GM18867 (cell line): ENCODE results near the gene GTF2IRD1.
"Not testable (repeated sequence)": the region's sequence is repeated elsewhere in the genome, so short reads cannot be mapped to it uniquely, and the experiment has no call there.

Source experiments
- ATAC-seq: cut with Tn5 transposase; IDR thresholded peaks from one replicate; pipeline ENCODE4 v1.9.1; 2021; ENCODE audit warnings: mild to moderate bottlenecking, moderate library complexity; ENCODE audit not compliant: unreplicated experiment

GTF2IRD1 gene, protein sequence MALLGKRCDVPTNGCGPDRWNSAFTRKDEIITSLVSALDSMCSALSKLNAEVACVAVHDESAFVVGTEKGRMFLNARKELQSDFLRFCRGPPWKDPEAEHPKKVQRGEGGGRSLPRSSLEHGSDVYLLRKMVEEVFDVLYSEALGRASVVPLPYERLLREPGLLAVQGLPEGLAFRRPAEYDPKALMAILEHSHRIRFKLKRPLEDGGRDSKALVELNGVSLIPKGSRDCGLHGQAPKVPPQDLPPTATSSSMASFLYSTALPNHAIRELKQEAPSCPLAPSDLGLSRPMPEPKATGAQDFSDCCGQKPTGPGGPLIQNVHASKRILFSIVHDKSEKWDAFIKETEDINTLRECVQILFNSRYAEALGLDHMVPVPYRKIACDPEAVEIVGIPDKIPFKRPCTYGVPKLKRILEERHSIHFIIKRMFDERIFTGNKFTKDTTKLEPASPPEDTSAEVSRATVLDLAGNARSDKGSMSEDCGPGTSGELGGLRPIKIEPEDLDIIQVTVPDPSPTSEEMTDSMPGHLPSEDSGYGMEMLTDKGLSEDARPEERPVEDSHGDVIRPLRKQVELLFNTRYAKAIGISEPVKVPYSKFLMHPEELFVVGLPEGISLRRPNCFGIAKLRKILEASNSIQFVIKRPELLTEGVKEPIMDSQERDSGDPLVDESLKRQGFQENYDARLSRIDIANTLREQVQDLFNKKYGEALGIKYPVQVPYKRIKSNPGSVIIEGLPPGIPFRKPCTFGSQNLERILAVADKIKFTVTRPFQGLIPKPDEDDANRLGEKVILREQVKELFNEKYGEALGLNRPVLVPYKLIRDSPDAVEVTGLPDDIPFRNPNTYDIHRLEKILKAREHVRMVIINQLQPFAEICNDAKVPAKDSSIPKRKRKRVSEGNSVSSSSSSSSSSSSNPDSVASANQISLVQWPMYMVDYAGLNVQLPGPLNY

DNA sequence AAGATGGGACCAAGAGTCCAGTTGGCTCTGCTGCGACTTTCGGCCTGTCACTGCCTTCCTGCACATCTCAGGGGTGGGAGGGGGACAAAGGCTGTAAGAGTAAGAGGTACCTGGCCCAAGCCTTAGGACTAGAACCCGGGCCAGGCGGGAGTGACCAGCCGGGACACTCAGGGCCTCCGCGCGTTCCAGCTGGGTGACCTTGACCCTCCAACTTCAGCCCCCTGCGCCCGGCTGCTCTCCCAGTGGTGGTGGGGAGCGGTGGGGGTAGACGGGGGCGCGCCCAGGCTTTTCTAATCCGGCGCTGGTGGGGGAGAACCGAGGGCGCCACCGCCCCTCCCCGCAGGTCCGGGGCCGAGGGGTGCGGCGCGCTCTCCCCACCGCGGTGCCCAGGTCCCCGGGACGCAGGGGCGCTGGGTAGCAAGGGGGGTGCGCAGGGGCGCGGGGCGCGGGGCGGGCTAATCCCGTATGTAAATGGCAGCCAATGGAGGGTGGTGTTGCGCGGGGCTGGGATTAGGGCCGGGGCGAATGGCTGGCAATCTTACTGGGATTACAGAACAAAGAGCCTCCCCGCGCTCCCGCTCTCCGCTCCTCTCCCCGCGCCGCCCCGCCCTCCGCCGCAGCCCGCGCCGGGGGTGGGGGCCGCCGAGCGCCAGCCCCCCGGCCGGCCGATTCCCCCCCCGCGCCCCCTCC is at the start of gene GTF2IRD1:
Gene GTF2IRD1 (plus strand): TSS at position 585 of the 690 bp plus-strand sequence. CDS start 54,175 bp downstream, outside the sequence.
- no peak for ATAC-seq

DNA sequence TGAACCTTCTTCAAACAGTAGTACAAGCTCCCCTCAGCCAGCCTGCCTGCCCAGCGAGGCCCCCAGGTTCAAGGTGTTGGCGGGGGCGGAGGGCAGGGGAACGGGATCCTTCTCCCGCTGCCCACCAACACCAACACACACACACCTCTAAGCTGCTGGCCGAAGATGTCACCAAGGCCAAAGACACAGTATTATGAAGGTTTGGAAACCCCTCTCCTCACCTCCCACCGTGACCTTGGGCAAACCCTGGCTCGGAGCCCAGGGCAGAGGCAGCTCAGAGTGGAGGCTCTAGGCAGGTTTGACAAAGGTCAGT is 49.4 kb upstream of the GTF2IRD1 start:
- no peak for ATAC-seq

DNA sequence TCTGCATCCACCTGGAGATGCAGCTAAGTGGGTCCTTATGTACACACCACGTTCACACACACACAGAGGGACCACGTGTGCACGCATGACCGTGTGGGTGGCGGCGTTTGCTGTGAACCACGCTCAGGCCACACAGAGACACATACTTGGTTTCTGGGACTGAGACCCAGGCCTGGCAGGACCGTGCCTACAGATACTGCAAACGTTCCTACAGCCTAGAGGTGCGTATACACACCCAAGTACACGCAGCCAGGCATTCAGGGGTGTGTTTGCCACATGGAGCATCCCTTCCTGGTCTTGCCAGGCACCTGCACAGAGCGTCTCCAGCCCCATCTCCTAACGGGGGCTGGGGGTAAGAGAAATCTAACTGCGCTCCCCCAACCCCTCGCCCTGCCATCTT is 49.0 kb upstream of the GTF2IRD1 start:
- no peak for ATAC-seq

DNA sequence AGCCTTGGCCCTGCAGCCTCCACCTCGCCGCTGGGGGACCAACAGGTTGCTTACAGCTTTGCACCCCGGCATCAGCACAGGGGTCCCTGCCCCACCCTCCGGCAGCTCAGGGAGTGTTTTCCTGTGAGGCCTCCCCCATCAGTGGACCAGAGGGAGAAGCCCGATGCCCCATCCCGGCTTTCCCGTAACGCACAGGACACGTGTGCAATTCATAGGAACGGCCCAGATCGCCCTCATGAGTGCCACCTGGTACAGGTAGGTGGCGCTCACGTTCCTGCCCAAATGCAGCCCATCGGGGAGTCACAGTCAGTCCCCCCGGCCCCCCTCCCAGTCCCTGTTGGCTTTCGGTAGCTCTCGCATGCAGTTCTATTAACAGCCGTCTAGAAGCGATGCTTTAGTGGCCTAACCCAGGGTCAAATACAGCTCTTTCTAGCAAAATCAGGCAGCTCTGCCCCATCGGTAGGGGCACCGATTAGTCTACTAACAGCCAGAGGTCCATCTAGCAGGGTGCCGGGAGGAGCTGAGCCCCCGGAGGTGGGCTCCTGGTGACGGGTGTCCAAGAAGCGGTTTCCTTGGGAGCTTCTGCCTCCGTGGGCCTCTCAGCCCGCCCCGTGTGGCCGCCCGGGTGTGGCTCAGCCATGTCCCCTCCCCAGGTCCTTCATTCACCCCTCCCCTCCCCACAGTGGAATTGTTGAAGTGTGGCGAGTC is 48.4 kb upstream of the GTF2IRD1 start:
- ATAC-seq: no peak

DNA sequence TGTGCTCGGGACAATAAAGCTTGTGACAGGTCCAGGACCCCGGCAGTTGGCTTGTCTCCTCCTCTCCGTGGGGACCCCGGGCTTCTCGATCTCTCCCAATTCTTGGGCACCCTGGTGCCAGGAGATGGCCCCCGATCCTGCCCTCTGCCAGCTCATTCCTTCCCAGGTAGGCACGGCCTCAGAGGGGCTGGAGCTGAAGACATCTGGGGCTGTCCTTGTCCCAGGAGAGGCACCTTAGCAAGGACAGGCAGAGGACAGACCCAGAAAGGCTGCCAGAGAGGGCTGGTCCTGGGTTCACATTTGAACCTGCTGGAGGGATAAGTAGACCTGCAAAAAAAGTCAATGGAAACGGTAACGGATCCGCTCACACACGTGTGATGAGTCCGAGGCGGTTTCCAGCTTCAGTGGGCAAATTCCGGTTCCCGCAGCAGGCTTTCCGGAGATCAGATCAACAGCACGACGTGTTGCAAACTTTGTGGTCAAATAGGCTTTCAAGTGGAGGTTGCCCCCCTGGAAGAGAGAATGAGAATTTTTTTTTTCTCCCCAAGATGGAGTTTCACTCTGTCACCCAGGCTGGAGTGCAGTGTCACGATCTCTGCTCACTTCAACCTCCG is 47.7 kb upstream of the GTF2IRD1 start:
- no peak for ATAC-seq

DNA sequence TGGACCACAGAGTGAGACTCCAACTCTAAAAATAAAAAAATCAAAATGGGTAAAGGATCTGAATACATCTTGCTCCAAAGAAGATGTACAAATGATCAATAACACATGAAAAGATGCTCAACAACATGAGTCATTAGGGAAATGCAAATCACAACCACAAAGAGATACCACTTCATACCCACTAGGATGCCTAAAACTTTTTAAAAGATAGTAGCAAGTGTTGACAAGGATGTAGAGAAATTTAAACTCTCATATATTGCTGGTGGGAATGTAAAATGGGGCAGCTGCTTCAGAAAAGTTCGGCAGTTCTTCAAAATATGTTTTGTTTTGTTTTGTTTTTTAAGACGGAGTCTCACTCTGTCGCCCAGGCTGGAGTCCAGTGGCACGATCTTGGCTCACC is 45.7 kb upstream of the GTF2IRD1 start:
- ATAC-seq: no peak

DNA sequence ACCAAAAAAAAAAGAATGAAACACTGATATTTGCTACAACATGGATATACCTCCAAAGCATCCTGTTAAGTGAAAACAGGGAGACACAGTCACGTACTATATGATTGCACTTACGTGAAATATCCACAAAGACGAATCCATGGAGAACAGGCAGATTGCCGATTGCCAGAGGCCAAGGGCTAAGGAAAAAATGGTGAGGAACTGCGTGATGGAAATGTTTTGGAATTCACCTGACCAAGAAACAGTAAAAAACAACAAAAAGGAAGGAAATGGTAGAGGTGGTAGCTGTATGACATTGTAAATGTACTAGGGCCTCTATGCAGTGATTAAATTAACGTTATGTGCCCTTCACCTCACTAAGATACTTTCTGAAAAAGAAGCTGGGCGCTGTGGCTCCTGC is 44.1 kb upstream of the GTF2IRD1 start:
- no peak for ATAC-seq

DNA sequence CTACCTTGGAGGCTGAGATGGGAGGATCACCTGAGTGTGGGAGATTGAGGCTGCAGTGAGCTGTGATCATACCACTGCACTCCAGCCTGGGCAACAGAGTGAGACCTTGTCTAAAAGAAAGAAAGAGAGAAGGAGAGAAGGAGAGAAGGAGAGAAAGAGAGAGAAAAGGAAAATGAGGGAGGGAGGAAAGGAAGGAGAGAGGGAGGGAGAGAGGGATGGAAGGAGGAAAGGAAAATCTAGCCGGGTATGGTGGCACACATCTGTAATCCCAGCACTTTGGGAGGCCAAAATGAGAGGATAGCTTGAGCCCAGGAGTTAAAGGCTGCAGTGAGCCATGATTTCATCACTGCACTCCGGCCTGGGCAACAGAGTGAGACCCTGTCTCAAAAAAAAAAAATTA is 42.9 kb upstream of the GTF2IRD1 start:
- ATAC-seq: no peak

DNA sequence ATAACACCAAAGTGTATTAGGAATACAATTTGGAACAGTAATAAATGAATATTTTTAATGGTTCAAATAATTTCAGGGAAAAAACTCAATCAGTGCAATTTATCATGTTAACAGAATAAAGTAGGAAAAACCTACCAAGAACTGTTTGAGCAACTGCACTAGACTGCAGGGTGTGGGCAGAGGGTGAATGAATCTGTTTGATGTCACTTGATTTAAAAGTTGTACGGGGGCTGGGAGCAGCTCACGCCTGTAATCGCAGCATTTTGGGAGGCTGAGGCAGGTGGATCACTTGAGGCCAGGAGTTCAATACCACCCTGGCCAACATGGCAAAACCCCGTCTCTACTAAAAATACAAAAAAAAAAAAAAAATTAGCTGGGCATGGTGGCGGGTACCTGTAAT is 42.1 kb upstream of the GTF2IRD1 start:
- not testable (repeated sequence) for ATAC-seq

DNA sequence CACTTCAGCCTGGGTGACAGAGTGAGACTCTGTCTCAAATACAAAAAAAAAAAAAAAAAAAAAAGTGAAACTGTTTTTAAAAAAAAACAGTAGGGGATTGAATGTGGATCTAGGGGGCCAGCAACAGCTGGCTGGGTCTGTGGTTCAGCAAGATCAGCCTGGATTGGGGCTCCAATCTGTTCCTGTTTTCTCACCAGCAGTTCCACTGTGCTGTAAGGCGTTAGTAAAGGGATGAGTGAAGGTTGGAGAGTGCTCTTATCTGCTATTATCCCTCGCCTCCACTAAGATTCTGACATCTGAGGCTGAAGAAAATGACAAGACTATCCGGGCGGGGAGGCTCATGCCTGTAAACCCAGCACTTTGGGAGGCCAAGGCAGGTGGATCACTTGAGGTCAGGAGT is 41.6 kb upstream of the GTF2IRD1 start:
- ATAC-seq: no peak

DNA sequence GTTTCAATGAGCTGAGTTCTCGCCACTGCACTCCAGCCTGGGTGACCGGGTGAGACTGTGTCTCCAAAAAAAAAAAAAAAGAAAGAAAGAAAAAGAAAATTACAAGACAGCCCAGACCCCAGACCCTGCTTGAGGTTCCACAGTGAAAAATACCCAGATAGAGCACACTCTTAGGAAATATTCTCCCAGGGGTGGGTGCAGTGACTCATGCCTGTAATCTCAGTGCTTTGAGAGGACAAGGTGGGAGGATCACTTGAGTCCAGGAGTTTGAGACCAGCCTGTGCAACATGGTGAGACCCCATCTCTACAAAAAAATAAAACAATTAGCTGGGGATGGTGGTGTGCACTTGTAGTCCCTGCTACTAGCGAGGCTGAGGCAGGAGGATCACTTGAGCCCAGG is 41.1 kb upstream of the GTF2IRD1 start:
- no peak for ATAC-seq

DNA sequence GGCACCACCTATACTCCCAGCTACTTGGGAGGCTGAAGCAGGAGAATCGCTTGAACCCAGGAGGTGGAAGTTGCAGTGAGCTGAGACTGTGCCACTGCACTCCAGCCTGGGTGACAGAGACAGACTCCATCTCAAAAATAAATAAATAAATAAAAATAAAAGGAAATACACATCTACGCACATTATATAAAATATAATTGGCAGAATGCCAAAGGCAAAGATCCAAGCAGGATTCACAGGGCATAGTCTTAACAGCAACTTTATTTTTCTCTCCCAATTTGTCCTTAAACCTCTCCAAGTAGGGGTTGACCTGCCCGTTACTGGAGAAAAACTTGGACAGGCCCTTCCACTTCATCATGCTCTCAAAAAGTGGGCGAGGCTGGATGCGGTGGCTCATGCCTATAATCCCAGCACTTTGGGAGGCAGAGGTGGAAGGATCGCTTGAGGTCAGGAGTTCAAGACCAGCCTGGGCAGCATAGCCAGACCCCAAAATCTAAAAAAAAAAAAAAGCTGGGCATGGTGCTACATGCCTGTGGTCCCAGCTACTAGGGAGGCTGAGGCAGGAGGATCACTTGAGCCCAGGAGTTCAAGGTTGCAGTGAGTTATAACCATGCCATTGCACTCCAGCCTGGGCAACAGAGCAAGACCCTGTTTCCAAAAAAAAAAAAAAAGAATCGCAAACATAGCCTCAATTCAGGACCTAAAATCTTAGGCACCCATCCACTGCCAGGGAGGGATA is 38.9 kb upstream of the GTF2IRD1 start:
- not testable (repeated sequence) for ATAC-seq

DNA sequence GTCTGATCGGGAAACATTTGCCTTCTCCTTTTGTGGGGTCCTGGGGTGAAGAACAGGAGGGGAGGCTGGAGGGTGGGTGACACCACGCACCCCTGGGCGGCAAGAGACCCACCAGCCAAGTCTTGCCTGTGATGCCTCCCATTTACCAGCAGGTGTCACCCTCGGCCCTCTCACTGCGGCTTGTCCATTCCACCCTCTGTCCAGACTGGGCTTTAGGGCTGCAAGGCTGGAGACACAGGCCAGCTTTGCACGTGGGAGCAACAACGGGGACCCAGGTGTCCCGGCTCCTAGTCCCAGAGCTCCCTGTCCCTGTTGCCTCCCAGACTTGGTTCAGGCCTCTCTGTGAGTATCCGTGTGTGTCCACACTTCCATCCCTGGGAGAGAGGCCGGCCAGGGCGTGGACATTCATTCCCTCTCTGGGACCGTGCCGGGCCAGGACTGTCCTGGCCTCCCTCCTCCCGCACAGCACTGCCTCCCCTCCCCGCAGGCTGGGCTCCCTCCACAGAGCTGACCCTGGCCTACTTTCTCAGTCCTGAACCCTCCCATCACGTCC is 36.2 kb upstream of the GTF2IRD1 start:
- no peak for ATAC-seq

DNA sequence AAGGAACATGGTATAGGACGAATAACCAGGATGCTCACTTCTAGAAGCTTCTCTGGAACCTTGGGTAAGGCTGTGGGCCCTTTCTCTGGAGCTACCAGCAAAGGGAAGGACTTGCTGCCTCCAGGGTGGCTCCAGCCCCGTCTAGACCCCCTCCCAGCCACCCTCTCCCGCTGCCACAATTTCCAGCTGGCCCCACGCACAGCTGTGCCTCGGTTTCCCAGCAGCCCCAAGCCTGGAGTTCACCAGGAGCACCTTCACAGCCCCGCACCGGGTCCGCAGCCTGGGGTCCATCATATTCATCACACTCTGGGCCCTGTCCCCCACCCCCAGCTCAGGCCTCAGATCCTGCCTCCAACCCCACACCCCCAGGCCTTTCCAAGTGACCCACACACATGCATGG is 35.6 kb upstream of the GTF2IRD1 start:
- ATAC-seq: no peak

DNA sequence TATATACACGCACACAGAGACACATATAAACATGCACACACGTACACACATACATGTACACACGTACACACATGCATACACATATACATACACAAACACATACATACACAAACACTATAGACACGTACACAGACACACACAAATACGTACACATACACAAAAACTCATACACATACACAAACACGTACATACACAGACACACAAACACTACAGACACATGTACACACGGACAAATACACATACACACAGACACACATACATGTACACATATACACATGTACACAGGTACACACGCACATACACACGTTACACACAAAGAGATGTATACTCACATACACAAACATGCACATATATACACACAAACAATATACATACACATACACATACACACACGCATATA is 35.2 kb upstream of the GTF2IRD1 start:
- no peak for ATAC-seq

DNA sequence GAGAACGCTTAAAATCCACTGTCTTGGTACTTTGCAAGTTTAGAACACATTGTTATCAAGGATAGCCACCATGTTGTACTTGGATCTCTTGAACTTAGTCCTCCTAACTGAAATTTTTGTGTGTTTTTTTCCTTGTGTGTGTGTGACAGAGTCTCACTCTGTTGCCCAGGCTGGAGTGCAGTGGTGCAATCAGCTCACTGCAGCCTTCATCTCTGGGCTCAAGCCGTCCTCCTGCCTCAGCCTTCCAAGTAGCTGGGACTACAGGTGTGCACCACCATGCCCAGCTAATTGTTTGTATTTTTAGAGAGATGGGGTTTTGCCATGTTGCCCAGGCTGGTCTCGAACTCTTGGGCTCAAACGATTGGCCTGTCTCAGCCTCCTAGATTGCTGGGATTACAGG is 34.5 kb upstream of the GTF2IRD1 start:
- ATAC-seq: not testable (repeated sequence)

DNA sequence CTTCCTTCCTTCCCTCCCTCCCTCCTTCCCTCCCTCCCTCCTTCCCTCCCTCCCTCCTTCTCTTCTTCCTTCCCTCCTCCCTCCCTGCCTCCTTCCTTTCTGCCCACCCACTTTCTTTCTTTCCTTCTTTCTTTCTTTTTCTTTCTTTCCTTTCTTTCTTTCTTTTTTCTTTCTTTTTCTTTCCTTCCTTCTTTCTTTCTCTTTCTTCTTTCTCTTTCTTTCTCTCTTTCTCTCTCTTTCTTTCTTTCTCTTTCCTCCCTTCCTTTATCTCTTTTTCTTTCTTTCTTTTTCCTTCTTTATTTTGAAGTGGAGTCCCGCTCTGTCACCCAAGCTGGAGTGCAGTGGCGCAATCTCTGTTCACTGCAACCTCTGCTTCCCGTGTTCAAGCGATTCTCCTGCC is 33.7 kb upstream of the GTF2IRD1 start:
- no peak for ATAC-seq

DNA sequence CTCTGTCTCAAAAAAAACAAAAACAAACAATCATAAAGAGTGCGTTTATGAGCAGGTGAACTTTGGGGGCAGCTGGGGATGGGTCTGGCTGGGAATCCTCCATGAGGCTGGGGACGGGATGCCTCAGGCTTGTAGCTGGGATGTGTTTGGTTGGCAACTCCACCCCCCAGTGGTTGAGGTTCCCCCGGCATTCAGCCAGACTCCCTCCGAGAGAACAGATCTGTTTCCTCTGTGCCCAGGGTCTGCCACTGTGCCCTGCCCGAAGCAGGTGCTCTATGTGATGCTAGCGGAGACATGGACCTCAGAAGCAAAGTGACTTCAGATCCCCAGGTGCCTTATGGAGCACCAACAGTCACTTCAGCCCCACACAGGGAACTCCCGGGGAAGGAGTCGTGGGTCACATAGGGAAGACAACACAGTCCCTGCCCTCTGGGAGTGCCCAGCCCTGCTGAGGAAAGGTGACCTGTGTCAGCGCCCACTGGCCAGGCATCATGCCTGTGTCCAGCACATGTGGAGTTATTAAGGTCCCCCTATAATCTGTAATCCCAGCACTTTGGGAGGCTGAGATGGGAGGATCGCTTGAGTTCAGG is 29.3 kb upstream of the GTF2IRD1 start:
- no peak for ATAC-seq

DNA sequence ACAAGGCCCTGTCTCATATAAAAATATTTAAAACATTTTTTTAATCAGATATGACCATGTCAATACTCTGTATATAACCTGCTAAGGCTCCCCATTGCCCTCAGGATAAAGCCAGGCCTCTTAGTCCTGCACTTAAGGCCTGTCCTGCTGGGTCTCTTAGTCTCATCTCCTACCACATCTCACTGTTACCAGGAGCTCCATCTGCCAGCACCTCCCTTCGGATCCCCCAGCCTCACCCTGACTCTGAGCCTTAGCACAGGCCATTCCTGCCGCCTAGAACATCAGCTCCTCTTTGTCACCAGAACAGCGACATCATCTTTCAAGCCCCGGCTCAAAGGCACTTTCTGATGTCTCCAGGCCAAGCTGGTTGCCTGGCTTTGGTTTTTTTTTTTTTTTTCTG is 25.7 kb upstream of the GTF2IRD1 start:
- ATAC-seq: no peak
